ENCODE results near the gene ARMC5. TPM values are rescaled to one million over a fixed set of nuclear protein-coding genes. Genes with fewer than 3 reads are reported as not detected.

Gene ARMC5
- total RNA-seq, 1 experiment from 2014 or later, result 11.8 TPM

DNA sequence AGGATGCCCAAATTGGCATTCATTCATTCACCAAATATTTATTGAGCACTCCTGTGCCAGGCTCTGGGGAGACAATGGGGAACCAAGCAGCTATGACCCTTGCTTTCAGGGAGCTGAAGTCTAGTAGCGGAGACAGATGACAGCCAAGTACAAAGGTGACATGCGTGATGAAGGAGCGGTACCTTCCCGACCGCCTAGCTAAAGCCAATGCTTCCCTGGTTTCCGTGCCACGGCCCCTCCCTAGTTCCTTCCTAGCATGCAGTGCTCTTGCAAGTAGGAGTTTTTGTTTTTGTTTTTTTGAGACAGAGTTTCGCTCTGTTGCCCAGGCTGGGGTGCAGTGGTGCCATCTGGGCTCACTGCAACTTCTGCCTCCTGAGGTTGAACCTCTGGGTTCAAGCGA is 20.4 kb downstream of the ARMC5 start:
- no peak overlapping the region for H2AFZ ChIP-seq (ENCODE audit: low read depth, low read length, poor library complexity, severe bottlenecking)
- H3K36me3 ChIP-seq (ENCODE audit: control insufficient read depth in 1 of 2, insufficient read depth in 2 of 2, low read length in 2 of 2), result no peaks in the 10 kb centered on the region
- intact Hi-C loops (cut with micrococcal nuclease), result no loop called here
- peaks cover 11 to 28% of the 10 kb centered on the region in 2 experiments; a peak in 3 of 4 replicates for H3K4me1 ChIP-seq (ENCODE audit: control insufficient read depth in 1 of 2, insufficient read depth in 2 of 2, low read length in 2 of 2)
- H3K9ac ChIP-seq (ENCODE audit: low read length), result no peak overlapping the region
- no peaks in the 10 kb centered on the region for H4K20me1 ChIP-seq (ENCODE audit: insufficient read depth)
- no peak overlapping the region for H3K4me3 ChIP-seq (replicated peaks in 1 of 2; ENCODE audit: low read depth in 1 of 2, low read length in 2 of 2)
- no peaks in the 10 kb centered on the region for H3K27me3 ChIP-seq (ENCODE audit: insufficient read depth, low read length)
- ATAC-seq (no peak), DNase-seq (ENCODE audit: low read depth, low spot score) (no peak)
- H3K9me3 ChIP-seq (ENCODE audit: control insufficient read depth in 1 of 2, insufficient read depth in 1 of 2, low read depth in 1 of 2, low read length in 2 of 2), result no peaks in the 10 kb centered on the region
- no peak overlapping the region for H3K4me2 ChIP-seq (ENCODE audit: low read length)
- POLR2A ChIA-PET, result no interaction called here
- BruUV-seq (replicated peaks), result no TSS peak
- no peaks in the 10 kb centered on the region for H3K9me2 ChIP-seq (ENCODE audit: insufficient read depth)
- CTCF ChIA-PET, result no interaction called here
- H3K27ac ChIP-seq (ENCODE audit: low read depth, low read length), result no peak overlapping the region
- TF ChIP-seq, protein P1, sequence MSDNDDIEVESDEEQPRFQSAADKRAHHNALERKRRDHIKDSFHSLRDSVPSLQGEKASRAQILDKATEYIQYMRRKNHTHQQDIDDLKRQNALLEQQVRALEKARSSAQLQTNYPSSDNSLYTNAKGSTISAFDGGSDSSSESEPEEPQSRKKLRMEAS (IDR thresholded peaks at IDR 0.05), result no peak
- TF ChIP-seq JUND (IDR thresholded peaks at IDR 0.05) (no peak), TCF7L2 (IDR thresholded peaks at IDR 0.05; ENCODE audit: borderline replicate concordance, extremely low read depth, insufficient read depth, insufficient read length) (no peak), EZH2phosphoT487 (IDR thresholded peaks at IDR 0.05; ENCODE audit: borderline replicate concordance) (no peak), ZNF274 (IDR thresholded peaks at IDR 0.05; ENCODE audit: low read depth, low read length) (no peak), SRF (IDR thresholded peaks at IDR 0.05; ENCODE audit: low read depth) (no peak), SP1 (IDR thresholded peaks at IDR 0.05; ENCODE audit: low read depth) (no peak), FOSL1 (IDR thresholded peaks at IDR 0.05; ENCODE audit: low read depth) (no peak), POLR2A (IDR thresholded peaks at IDR 0.05; ENCODE audit: borderline replicate concordance, extremely low read depth, insufficient read depth, insufficient read length) (no peak)
- H3K79me2 ChIP-seq (ENCODE audit: insufficient read depth, low read length), result no peaks in the 10 kb centered on the region
- RAD21 ChIA-PET (ENCODE audit: low non-redundant PET in 1 of 2, low total read pairs in 2 of 2, uncharacterized antibody in 2 of 2, unreplicated experiment in 2 of 2), result no interaction called here

DNA sequence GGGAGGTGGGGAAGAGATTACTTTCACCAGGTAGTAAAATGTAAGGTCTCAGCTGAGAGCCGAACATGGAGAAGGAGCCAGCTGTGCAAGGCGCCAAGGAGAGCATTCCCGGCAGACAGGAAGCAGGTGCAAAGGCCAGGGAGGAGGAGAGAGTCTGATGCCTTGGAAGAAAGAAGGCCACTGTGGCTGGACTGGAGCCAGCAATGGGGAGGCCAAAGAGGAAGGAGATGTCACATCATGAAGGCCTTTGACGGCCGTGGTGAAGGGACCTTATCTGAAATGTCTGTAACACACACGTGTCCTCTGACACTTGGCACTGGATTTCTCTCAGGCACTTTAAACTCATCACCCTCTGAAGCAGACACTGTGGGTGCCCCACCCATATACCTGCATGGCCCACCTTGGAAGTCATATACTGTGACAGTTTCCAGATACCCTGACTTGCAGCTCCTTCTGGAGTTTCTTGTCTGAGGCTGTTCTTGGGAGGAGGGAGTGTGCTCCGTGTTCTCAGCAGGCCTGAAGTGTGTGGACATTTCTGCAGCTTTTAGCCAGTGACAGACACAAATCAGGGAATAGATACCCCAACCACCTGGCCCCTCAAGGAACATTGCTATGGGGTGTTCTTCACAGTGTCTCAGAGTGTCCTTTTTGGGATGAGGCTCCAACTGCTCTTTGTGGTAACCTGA is 21.7 kb downstream of the ARMC5 start:
- POLR2A ChIA-PET, result no interaction called here
- no peak for ATAC-seq
- TF ChIP-seq SIN3A (IDR thresholded peaks at IDR 0.05; ENCODE audit: low read depth) (no peak), EZH2phosphoT487 (IDR thresholded peaks at IDR 0.05; ENCODE audit: borderline replicate concordance) (no peak), ZFX (IDR thresholded peaks at IDR 0.05) (no peak), SP1 (IDR thresholded peaks at IDR 0.05; ENCODE audit: low read depth) (no peak), POLR2A (IDR thresholded peaks at IDR 0.05; ENCODE audit: borderline replicate concordance, extremely low read depth, insufficient read depth, insufficient read length) (no peak), EZH2 (IDR thresholded peaks at IDR 0.05) (no peak)
- TF ChIP-seq, protein P2, sequence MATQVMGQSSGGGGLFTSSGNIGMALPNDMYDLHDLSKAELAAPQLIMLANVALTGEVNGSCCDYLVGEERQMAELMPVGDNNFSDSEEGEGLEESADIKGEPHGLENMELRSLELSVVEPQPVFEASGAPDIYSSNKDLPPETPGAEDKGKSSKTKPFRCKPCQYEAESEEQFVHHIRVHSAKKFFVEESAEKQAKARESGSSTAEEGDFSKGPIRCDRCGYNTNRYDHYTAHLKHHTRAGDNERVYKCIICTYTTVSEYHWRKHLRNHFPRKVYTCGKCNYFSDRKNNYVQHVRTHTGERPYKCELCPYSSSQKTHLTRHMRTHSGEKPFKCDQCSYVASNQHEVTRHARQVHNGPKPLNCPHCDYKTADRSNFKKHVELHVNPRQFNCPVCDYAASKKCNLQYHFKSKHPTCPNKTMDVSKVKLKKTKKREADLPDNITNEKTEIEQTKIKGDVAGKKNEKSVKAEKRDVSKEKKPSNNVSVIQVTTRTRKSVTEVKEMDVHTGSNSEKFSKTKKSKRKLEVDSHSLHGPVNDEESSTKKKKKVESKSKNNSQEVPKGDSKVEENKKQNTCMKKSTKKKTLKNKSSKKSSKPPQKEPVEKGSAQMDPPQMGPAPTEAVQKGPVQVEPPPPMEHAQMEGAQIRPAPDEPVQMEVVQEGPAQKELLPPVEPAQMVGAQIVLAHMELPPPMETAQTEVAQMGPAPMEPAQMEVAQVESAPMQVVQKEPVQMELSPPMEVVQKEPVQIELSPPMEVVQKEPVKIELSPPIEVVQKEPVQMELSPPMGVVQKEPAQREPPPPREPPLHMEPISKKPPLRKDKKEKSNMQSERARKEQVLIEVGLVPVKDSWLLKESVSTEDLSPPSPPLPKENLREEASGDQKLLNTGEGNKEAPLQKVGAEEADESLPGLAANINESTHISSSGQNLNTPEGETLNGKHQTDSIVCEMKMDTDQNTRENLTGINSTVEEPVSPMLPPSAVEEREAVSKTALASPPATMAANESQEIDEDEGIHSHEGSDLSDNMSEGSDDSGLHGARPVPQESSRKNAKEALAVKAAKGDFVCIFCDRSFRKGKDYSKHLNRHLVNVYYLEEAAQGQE (IDR thresholded peaks at IDR 0.05; ENCODE audit: low read depth), result no peak
- TF ChIP-seq, protein P3, sequence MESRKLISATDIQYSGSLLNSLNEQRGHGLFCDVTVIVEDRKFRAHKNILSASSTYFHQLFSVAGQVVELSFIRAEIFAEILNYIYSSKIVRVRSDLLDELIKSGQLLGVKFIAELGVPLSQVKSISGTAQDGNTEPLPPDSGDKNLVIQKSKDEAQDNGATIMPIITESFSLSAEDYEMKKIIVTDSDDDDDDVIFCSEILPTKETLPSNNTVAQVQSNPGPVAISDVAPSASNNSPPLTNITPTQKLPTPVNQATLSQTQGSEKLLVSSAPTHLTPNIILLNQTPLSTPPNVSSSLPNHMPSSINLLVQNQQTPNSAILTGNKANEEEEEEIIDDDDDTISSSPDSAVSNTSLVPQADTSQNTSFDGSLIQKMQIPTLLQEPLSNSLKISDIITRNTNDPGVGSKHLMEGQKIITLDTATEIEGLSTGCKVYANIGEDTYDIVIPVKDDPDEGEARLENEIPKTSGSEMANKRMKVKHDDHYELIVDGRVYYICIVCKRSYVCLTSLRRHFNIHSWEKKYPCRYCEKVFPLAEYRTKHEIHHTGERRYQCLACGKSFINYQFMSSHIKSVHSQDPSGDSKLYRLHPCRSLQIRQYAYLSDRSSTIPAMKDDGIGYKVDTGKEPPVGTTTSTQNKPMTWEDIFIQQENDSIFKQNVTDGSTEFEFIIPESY (IDR thresholded peaks at IDR 0.05; ENCODE audit: extremely low read depth, insufficient replicate concordance, low read length), result no peak
- TF ChIP-seq, protein P4, sequence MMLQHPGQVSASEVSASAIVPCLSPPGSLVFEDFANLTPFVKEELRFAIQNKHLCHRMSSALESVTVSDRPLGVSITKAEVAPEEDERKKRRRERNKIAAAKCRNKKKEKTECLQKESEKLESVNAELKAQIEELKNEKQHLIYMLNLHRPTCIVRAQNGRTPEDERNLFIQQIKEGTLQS (IDR thresholded peaks at IDR 0.05), result no peak

More for the DNA sequence above, 21.7 kb downstream of the ARMC5 start:
- H3K4me3 ChIP-seq (replicated peaks in 1 of 2; ENCODE audit: low read depth in 1 of 2, low read length in 2 of 2), result no peak overlapping the region
- H3K27me3 ChIP-seq (ENCODE audit: insufficient read depth, low read length), result no peaks in the 10 kb centered on the region
- intact Hi-C loops (cut with micrococcal nuclease), result no loop called here
- H3K9me3 ChIP-seq (ENCODE audit: control insufficient read depth in 1 of 2, insufficient read depth in 1 of 2, low read depth in 1 of 2, low read length in 2 of 2), result no peaks in the 10 kb centered on the region
- no peak overlapping the region for H3K9ac ChIP-seq (ENCODE audit: low read length)
- ChIA-PET CTCF (interaction anchor here (1.1 kb wide), 1 partner anchor 8 kb away, joined by 3 read pairs; no protein-coding TSS in a partner anchor), RAD21 (ENCODE audit: low non-redundant PET in 1 of 2, low total read pairs in 2 of 2, uncharacterized antibody in 2 of 2, unreplicated experiment in 2 of 2) (no interaction called here)
- no peak for DNase-seq (ENCODE audit: low read depth, low spot score)
- no TSS peak for BruUV-seq (replicated peaks)
- H2AFZ ChIP-seq (ENCODE audit: low read depth, low read length, poor library complexity, severe bottlenecking), result no peak overlapping the region
- no peak overlapping the region for H3K27ac ChIP-seq (ENCODE audit: low read depth, low read length)
- H3K79me2 ChIP-seq (ENCODE audit: insufficient read depth, low read length), result no peaks in the 10 kb centered on the region
- no peak overlapping the region for H3K4me2 ChIP-seq (ENCODE audit: low read length)
- no peaks in the 10 kb centered on the region for H3K9me2 ChIP-seq (ENCODE audit: insufficient read depth)
- H3K4me1 ChIP-seq (ENCODE audit: control insufficient read depth in 1 of 2, insufficient read depth in 2 of 2, low read length in 2 of 2), result peaks cover 11 to 30% of the 10 kb centered on the region in 2 experiments; a peak in 3 of 4 replicates
- no peaks in the 10 kb centered on the region for H3K36me3 ChIP-seq (ENCODE audit: control insufficient read depth in 1 of 2, insufficient read depth in 2 of 2, low read length in 2 of 2)
- no peaks in the 10 kb centered on the region for H4K20me1 ChIP-seq (ENCODE audit: insufficient read depth)

All from HCT116 (cell line).